GM21528 (cell line): ENCODE data around the gene RNF215.
A peak's percentile ranks its signal among the peaks of the same experiment; 100 is the strongest.

ENCODE experiments used
- ATAC-seq: cut with Tn5 transposase; IDR thresholded peaks from one replicate; pipeline ENCODE4 v1.9.1; 2021; ENCODE audit warnings: mild to moderate bottlenecking, moderate library complexity; ENCODE audit not compliant: unreplicated experiment, low FRiP score

RNF215 gene

GRCh38 chr22:30386960-30387827 lies at the start of gene RNF215:
Gene RNF215, minus strand, starts transcription at chr22:30387411. Its CDS starts 98 bp downstream, at chr22:30387313.
- ATAC-seq, result no peak

DNA sequence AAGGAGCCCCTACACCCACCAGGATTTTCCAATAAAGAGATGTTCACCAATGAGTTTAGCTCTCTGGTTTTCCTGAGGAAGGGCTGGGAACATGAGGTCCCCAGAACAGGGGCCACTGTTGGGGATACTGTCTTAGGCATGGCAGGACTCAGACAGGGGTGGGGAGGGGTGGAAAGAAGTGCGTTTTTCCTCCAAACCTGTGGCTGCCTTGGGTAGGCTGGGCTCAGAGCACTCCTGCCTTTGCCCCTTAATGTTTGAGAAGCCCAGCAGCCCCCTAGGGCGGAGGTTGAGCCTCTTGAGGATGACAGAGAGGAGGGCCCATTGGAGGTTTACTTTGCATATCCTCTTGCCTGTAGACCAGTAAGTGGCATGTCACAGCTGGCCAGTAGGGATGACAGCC lies 49.0 kb upstream of the RNF215 start:
- ATAC-seq, result no peak

GRCh38 chr22:30435674-30436126 lies 48.5 kb upstream of the RNF215 start:
- ATAC-seq, result no peak

- ATAC-seq, result no peak
Observed at GRCh38 chr22:30434843-30435242, 47.6 kb upstream of the RNF215 start.

DNA sequence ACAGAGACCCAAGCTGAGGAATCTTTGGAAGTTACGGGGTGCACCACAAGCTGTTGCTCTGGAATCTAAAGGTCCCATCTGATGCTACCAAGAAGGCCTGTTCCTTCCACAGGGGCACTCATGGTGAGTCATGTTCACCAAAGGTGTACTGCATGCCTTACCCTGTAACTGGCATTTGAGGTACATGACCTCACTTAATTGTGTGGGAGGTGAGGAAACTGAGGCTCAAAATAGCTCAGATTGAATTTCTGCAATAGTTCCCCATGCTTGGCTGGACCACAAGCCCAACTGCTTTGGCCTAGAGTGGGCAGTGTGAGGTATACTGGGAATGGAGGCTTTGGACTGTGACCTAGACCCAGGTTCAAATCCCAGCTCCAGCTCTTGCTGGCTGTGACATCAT lies 46.6 kb upstream of the RNF215 start:
- ATAC-seq, result no peak

- no peak for ATAC-seq
Observed at GRCh38 chr22:30433227-30433626, 46.0 kb upstream of the RNF215 start.

- no peak for ATAC-seq
Observed at GRCh38 chr22:30432520-30432919, 45.3 kb upstream of the RNF215 start.

DNA sequence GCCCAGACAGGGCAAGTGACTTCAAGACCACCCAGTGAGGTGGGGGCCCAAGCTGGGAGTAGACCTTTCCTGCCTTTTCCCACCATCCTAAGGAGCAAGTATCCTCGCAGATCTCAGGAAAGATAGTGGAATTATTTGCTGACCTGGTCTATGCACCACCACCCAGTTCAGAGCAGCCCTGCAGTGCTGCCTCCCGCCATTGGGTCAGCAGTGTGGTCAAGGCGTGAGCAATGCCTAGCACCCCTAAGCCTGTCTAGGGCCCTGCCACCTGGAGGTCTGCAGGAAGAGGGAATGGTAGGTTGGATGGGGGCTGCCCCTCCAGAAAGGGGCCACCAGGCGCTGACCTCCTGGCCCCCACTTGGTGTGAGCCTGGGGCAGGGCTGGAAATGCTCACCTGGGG lies 44.9 kb upstream of the RNF215 start:
- no peak for ATAC-seq

GRCh38 chr22:30430933-30431332 lies 43.7 kb upstream of the RNF215 start:
- no peak for ATAC-seq

DNA sequence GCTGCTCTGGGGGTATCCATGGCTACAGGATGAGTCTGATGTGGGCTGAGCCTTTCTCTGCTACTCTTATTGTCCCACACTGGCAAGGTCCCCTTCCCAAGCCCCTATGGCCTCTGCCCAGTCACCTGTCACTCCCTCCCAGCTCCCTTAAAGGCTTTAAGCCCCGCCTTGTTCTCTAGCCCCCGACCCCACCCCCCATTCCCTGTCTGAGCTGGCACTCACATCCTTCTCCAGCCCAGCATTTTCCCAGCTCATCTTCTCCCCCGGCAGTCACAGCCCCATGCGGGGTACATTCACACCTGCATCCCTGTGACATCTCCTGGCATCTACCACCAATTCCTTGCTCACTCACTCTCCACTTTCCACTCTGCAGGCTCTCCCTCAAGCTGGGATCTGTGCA lies 42.7 kb upstream of the RNF215 start:
- no peak for ATAC-seq

DNA sequence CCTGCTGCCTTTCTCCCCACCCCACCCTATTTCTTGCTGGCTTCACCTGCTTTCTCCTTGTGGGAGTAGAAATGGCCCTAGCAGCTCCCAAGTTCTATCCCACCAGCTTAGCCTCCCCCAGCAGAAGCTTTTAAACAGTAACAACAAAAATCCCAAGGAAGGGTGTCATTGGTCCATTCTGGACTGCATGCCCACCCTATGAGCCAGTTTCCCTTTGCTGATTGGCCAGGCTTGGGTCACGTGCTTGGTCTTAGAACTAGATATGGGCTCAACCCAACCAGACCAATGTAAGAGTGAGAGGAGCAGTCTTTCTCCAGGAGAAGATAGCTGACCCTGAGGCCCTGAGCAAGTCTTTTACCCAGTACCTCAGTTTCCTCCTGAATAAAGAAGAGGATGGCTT lies 40.7 kb upstream of the RNF215 start:
- no peak for ATAC-seq

DNA sequence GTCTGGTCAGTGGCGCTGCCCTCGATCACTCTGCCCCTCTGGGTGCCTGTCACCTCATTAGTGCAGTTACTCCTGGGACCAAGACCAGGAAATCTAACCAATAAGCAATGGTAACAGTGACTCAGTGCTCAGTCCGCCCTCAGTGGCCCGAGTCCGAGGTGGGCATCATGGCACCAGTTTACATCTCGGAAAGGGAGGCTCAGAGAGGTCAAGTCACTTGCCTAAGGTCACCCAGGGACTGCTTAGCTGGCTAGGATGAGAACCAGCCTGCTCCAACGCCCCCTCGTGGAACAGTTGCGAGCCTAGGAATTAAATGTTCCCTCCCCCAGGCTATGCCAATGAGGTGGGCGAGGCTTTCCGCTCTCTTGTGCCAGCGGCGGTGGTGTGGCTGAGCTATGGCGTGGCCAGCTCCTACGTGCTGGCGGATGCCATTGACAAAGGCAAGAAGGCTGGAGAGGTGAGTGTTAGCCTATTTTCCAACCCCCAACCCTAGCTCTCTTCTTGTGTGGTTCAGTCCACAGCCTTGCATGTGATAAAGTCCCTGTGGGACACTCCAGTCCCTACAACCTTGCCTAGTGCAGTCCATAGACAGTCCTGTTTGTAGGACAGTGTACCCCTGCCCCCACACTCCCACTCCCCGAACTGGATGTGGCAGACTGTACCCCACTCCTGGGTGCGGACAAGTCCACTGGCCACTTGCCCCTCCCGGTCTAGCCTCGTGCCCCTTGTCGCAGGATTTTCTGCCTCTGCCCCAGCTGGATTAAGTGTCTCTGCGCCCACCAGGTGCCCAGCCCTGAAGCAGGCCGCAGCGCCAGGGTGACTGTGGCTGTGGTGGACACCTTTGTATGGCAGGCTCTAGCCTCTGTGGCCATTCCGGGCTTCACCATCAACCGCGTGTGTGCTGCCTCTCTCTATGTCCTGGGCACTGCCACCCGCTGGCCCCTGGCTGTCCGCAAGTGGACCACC lies 39.5 kb upstream of the RNF215 start:
- ATAC-seq, result no peak

DNA sequence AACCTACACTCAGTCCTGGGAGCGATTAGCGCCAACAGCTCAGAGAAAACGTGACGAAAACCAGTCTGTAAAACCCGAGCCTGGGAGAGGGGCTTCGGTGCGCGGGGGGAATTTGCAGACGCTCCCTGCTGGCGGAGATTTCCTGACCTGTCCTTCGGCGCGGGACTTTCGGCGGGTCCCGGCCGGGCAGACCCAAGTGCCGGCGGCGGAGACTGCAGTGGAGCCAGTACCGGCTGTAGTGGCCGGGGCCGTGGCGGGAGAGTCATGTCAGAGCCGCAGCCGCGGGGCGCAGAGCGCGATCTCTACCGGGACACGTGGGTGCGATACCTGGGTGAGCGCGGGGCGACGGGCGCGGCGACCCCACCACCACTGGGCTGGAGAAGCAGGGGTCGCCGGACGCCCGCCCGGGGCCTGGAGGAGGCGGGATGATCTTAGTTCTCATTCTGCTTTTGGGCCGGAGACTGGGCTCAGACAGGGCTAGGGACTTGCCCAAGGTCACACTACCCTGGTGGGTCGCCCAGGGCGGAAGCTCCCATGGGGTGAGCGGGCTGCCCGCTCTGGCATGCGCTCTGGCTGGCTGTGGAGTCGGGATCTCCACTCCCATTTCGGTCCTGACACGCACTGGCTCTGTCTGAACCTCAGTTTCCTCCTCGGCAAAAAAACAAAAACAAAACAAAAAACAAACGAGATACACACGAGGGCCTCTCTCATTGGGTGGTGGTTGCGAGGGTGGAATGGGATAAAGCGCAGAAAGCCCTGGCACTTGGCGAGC lies 38.6 kb upstream of the RNF215 start, which contains the start of gene MTFP1:
Gene MTFP1 (plus strand): TSS at position 153 of the 772 bp plus-strand sequence. CDS start 112 bp downstream, at position 265.
- ATAC-seq, result no peak

DNA sequence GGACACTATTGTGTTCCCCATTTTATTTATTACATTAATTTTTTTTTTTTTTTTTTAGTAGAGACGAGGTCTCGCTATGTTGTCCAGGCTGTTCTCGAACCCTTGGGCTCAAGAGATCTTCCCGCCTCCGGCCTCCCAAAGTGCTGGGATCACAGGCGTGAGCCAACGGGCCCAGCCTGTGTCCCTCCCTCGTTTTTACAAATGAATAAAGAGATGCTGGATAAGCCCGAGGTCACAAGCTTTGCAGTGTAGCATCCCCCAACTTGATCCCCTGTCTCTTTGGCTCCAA lies 38.1 kb upstream of the RNF215 start:
- no peak for ATAC-seq

DNA sequence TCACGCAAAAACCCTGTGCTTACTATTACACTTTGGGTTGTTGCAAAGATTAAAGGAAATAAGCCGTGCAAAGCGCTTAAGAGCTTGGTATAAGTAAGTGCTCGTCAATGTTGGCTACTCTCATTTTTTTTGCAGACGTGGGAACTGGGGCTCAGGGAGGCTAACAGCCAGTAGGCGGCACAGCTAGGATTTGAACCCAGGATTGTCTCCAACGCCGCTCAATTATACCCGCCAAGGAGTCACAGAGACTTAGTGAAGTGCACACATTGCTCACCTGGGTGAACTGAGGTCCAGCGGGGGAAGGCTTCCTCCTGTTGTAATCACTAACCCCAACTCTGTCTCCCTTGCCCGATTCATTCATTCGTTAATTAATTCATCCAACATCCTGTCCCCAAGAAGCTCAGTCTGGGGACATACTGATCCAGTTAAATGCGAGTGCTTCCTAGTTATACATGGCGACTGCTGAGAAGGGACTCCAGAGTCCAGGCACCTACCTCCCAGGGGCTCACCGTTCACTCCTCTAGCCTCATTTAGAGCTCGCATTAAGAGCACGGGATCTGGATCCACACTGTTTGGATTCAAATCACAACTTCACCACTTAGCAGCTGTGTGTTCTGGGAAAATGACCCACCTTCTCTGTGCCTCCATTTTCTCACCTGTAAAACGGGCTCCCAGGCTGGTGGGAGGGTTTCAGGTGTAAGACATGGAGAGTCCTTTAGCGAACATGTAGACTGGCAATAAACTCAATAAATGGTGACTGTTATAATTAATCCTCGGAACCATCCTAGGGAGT lies 37.5 kb upstream of the RNF215 start:
- no peak for ATAC-seq

DNA sequence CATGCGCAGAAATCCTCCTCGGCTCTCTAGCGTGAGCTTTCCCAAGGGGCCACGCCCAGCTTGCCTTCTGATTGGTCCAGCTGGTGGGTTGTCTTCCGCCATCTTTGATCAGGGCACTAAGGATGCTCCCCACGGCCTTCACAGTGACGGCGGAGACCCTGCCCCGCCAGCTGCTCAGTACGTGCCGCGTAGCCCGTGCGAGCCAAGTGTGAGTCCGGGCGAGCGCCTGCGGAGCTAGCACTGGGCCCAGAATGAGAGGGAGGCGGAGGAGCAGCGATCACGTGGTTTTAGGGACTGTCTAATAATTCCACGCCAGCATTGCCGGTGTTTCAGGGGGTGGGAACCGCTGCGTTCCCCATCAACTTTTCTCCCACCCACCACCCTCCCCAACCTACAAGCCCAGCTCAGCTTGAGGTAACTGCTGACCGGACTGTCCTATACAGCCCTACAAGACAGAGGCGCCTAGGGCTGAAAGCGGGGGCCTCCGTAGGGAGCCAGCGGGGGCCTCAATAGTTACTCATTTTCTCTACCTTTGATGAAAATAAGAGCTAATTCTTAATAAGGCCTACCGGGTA lies 36.8 kb upstream of the RNF215 start:
- peak; percentile 75 for ATAC-seq

DNA sequence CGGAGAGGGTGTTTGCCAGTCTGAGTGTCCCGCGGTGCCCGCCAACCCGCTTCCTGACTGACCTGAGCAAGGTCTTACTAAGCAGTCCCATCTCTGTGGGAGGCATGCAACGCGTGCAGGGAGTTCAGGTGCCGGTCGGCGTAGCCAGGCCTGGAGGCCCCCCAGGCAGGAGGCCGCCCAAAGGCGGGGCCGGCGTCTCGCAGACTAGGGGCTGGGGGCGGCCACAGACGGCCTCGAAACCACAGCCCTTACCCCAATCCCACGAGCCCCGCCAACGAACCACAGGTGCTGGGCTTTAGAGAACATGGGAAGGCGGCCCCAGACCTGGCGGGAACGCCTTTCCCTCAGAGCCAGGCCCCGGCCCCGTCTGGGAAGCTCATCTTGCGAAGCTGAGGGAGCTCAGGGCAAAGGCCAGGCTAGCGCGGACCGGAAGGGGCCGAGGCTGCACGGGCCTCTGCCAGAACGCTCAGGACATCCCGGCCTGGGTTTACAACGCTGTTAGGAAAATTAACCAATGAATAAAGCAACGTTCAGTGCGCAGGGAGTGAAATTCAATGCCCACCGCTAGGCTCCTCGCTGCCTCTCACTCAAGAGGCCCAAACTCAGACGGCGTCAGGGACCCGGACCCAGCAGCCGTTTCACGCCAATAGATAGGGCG lies 36.2 kb upstream of the RNF215 start:
- ATAC-seq, result peak; percentile 38

DNA sequence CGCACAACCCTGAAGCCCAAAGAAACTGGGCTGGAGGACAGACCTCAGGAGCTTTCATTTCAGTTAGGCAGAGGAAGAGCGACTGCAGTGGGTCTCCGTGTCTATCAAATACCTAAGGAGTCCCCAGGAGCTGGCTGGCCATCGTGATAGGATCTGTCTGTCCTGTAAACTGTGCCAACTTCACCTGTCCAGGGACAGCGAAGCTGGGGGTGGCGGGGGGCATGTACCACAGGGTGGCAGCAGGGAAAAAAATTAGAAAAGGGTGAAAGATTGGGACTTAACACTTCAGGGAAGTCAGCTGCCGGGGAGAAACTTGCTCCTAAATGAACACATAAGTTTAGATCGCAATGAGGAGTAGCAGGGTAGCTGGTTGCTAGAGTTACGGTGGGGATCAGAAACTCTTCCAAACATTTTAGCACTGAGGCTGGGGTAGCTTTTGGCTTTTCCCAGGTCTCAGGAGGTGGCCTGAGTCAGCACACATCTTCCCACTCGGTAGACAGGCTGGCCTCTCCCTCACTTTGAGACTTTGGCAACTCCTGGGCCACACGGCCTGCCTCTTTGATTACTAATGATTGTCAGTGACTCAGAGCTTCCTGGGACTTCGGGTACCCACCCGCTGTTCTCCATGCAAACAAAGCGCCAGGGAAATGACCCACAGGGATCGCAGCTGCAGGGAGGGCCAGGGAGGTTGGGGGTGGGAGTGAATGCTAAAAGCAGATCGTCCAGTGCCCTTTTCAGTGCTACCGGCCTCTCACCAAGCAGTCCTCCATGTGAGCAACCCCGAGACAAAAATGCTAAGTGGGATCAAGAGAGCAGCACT lies 35.5 kb upstream of the RNF215 start:
- ATAC-seq, result no peak
